Measurements from ENCODE around the gene CDCA7.

The CDCA7 gene

DNA sequence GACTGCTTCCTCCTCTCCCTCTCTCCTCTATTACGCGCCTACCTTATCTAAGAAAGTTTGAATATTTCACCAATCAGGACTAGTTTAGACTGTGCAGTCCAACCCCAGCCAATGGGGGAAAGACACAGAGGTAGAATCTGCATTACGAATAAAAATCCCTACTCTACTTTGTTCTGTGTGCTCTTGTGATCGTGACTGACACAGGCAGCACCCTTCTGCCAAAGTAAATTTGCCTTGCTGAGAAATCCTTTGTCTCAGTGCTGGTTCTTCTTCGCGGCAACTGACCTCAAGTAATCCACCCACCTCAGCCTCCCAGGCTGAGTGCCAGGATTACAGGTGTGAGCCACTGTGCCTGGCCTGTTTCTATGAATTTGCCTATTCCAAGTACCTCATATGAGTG lies 8.6 kb upstream of the CDCA7 start:
- H3K4me1 ChIP-seq (ENCODE audit: control insufficient read depth, insufficient read depth, low read length): no peaks in the 10 kb centered on the region
- no peaks in the 10 kb centered on the region for H3K36me3 ChIP-seq (ENCODE audit: control insufficient read depth, insufficient read depth, low read length)
- no peaks in the 10 kb centered on the region for H3K27me3 ChIP-seq (ENCODE audit: control insufficient read depth, insufficient read depth, low read length)
- H3K27ac ChIP-seq (ENCODE audit: low read depth, low read length): no peak overlapping the region
- H3K9ac ChIP-seq (ENCODE audit: low read length): no peak overlapping the region
- H3K4me3 ChIP-seq (ENCODE audit: low read depth, low read length): no peak overlapping the region
- H3K9me3 ChIP-seq (ENCODE audit: control insufficient read depth, insufficient read depth, low read depth, low read length): peaks cover 27% of the 10 kb centered on the region

DNA sequence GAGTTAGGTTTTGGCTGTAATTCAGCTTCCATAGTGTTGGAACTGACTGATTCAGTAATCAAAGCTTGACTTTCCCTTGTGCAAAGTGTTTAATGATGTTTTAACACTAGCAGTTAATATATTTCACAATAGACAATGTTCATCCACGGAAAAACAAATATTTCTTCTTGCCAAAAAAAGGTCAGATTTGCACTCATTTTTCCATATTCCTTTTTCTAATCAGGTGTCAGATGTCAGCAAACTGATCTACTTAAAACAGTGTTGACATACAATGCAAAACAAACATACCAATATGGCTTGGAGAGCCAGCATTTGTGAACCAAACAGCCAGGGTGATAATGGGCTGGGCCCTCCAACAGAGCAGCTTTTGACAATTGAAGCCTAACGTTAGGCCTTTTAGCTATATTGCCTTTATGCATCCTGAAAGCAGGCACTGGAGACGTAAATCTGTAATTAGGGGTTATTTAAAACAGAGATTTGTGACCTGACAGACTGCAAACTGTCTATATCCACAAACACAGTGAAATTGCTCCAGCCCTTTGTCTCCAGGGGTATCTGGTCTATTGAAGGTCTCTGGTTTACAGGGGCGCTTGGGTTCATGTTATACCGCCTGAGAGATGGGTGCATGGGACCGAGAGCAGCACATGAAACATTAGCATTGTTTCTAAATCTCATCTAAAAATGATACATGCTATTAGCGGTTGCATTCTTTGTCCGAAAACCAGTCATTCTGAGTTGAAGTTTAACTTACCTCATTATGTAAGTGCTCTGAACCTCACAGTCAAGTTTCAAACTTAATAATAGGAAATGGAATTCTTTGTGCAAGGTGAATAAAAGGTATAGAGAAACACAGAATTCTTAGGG lies 7.1 kb upstream of the CDCA7 start:
- Histone ChIP-seq H3K9me3 (ENCODE audit: control insufficient read depth, insufficient read depth, low read depth, low read length) (peaks cover 30% of the 10 kb centered on the region), H3K4me1 (ENCODE audit: control insufficient read depth, insufficient read depth, low read length) (peaks cover 2% of the 10 kb centered on the region), H3K4me3 (ENCODE audit: low read depth, low read length) (no peak overlapping the region), H3K36me3 (ENCODE audit: control insufficient read depth, insufficient read depth, low read length) (no peaks in the 10 kb centered on the region), H3K27ac (ENCODE audit: low read depth, low read length) (no peak overlapping the region), H3K27me3 (ENCODE audit: control insufficient read depth, insufficient read depth, low read length) (no peaks in the 10 kb centered on the region), H3K9ac (ENCODE audit: low read length) (no peak overlapping the region)

GRCh38 chr2:173349287-173349686 lies 5.4 kb upstream of the CDCA7 start:
- Histone ChIP-seq H3K27ac (ENCODE audit: low read depth, low read length) (no peak overlapping the region), H3K36me3 (ENCODE audit: control insufficient read depth, insufficient read depth, low read length) (no peaks in the 10 kb centered on the region)

DNA sequence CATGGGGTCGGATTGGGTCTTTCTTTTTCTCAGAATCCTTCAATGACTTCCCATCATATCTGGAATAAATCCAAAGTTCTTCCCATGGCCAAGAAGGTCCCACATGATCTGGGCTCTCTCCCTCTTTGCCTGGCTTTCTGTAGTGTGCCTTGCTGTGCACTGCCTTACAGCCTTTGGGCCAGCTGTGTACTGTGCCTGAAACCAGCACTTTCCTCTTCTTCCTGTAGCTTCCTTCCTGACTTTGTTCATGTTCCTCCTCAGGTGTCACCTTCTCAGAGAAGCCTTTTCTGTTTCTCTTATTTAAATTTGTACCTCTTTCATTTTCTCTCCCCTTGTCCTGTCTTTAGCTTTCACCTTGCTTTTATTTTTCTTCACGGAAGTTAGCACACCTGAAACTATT lies 4.3 kb upstream of the CDCA7 start:
- Histone ChIP-seq H3K27me3 (ENCODE audit: control insufficient read depth, insufficient read depth, low read length) (no peaks in the 10 kb centered on the region), H3K9me3 (ENCODE audit: control insufficient read depth, insufficient read depth, low read depth, low read length) (peaks cover 28% of the 10 kb centered on the region), H3K36me3 (ENCODE audit: control insufficient read depth, insufficient read depth, low read length) (no peaks in the 10 kb centered on the region), H3K27ac (ENCODE audit: low read depth, low read length) (no peak overlapping the region), H3K9ac (ENCODE audit: low read length) (no peak overlapping the region), H3K4me1 (ENCODE audit: control insufficient read depth, insufficient read depth, low read length) (peaks cover 17% of the 10 kb centered on the region), H3K4me3 (ENCODE audit: low read depth, low read length) (no peak overlapping the region)

More at GRCh38 chr2:173349287-173349686, 5.4 kb upstream of the CDCA7 start:
- Histone ChIP-seq H3K9me3 (ENCODE audit: control insufficient read depth, insufficient read depth, low read depth, low read length) (peaks cover 30% of the 10 kb centered on the region), H3K4me3 (ENCODE audit: low read depth, low read length) (no peak overlapping the region), H3K27me3 (ENCODE audit: control insufficient read depth, insufficient read depth, low read length) (no peaks in the 10 kb centered on the region), H3K4me1 (ENCODE audit: control insufficient read depth, insufficient read depth, low read length) (peaks cover 17% of the 10 kb centered on the region), H3K9ac (ENCODE audit: low read length) (no peak overlapping the region)

DNA sequence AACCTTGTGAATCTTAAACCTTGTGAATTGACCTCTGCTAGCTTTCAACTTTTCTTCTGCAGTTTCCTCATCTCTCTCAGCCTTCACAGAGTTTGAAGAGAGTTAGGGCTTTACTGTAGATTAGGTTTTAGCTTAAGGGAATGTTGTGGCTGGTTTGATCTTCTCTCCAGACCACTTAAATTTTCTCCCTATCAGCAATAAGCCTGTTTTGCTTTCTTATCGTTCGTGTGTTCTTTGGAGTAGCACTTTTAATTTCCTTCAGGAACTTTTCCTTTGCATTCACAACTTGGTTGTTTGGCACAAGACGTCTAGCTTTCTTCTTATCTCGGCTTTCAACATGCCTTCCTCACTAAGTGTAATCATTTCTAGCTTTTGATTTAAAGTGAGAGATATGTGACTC lies 2.8 kb upstream of the CDCA7 start:
- no peaks in the 10 kb centered on the region for H3K27me3 ChIP-seq (ENCODE audit: control insufficient read depth, insufficient read depth, low read length)
- no peak overlapping the region for H3K9ac ChIP-seq (ENCODE audit: low read length)
- H3K4me3 ChIP-seq (ENCODE audit: low read depth, low read length): no peak overlapping the region
- H3K9me3 ChIP-seq (ENCODE audit: control insufficient read depth, insufficient read depth, low read depth, low read length): peaks cover 15% of the 10 kb centered on the region
- no peak overlapping the region for H3K27ac ChIP-seq (ENCODE audit: low read depth, low read length)
- H3K36me3 ChIP-seq (ENCODE audit: control insufficient read depth, insufficient read depth, low read length): no peaks in the 10 kb centered on the region
- peaks cover 22% of the 10 kb centered on the region for H3K4me1 ChIP-seq (ENCODE audit: control insufficient read depth, insufficient read depth, low read length)

DNA sequence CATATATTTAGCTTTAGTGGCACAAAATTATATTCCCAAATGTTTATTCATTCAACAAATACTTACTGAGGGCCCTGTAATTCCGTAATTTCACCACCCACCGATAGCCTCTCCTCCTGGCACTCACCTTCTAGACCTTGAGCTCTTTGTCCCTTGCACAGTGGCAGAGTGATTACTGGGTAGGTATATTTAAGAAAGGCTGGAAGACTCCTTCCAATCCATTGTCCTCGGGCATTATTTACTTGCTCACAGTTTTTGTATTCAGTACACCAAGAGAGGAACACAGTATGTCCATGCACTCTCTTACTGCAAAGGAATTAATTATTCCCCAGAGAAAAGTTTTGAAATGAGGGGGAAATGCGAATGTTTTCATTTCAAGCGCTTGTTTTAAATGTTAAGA lies 1.1 kb upstream of the CDCA7 start:
- H3K36me3 ChIP-seq (ENCODE audit: control insufficient read depth, insufficient read depth, low read length): peaks cover 8% of the 10 kb centered on the region
- H3K4me3 ChIP-seq (ENCODE audit: low read depth, low read length): peak overlapping the region; percentile 77
- peak overlapping the region; percentile 98; the same call in 1 of the 2 replicates for H3K27ac ChIP-seq (ENCODE audit: low read depth, low read length)
- H3K9ac ChIP-seq (ENCODE audit: low read length): peak overlapping the region; percentile 99
- H3K9me3 ChIP-seq (ENCODE audit: control insufficient read depth, insufficient read depth, low read depth, low read length): 0 out of 2 replicates have a peak, but pooled peaks cover 8% of the 10 kb centered on the region
- H3K27me3 ChIP-seq (ENCODE audit: control insufficient read depth, insufficient read depth, low read length): no peaks in the 10 kb centered on the region
- H3K4me1 ChIP-seq (ENCODE audit: control insufficient read depth, insufficient read depth, low read length): peaks cover 28% of the 10 kb centered on the region

GRCh38 chr2:173354073-173354581 lies 545 bp upstream of the CDCA7 start:
- no peaks in the 10 kb centered on the region for H3K27me3 ChIP-seq (ENCODE audit: control insufficient read depth, insufficient read depth, low read length)
- H3K9ac ChIP-seq (ENCODE audit: low read length): peak overlapping the region; percentile 99
- peaks cover 28% of the 10 kb centered on the region for H3K4me1 ChIP-seq (ENCODE audit: control insufficient read depth, insufficient read depth, low read length)
- H3K4me3 ChIP-seq (ENCODE audit: low read depth, low read length): peak overlapping the region; percentile 77
- 0 out of 2 replicates have a peak, but pooled peaks cover 8% of the 10 kb centered on the region for H3K9me3 ChIP-seq (ENCODE audit: control insufficient read depth, insufficient read depth, low read depth, low read length)
- H3K27ac ChIP-seq (ENCODE audit: low read depth, low read length): peak overlapping the region; percentile 98
- peaks cover 13% of the 10 kb centered on the region for H3K36me3 ChIP-seq (ENCODE audit: control insufficient read depth, insufficient read depth, low read length)

- Histone ChIP-seq H3K27ac (ENCODE audit: low read depth, low read length) (peak overlapping the region; percentile 98), H3K4me1 (ENCODE audit: control insufficient read depth, insufficient read depth, low read length) (peaks cover 31% of the 10 kb centered on the region), H3K36me3 (ENCODE audit: control insufficient read depth, insufficient read depth, low read length) (peaks cover 25% of the 10 kb centered on the region), H3K9ac (ENCODE audit: low read length) (peak overlapping the region; percentile 99), H3K9me3 (ENCODE audit: control insufficient read depth, insufficient read depth, low read depth, low read length) (0 out of 2 replicates have a peak, but pooled peaks cover 5% of the 10 kb centered on the region), H3K4me3 (ENCODE audit: low read depth, low read length) (peak overlapping the region; percentile 77), H3K27me3 (ENCODE audit: control insufficient read depth, insufficient read depth, low read length) (no peaks in the 10 kb centered on the region)
Measured at GRCh38 chr2:173355132-173355865, 627 bp downstream of the CDCA7 start.

- H3K9ac ChIP-seq (ENCODE audit: low read length): peak overlapping the region; percentile 99
- H3K36me3 ChIP-seq (ENCODE audit: control insufficient read depth, insufficient read depth, low read length): peaks cover 32% of the 10 kb centered on the region
- H3K27me3 ChIP-seq (ENCODE audit: control insufficient read depth, insufficient read depth, low read length): no peaks in the 10 kb centered on the region
- peak overlapping the region; percentile 77 for H3K4me3 ChIP-seq (ENCODE audit: low read depth, low read length)
- no peak overlapping the region for H3K27ac ChIP-seq (ENCODE audit: low read depth, low read length)
- peaks cover 31% of the 10 kb centered on the region for H3K4me1 ChIP-seq (ENCODE audit: control insufficient read depth, insufficient read depth, low read length)
- H3K9me3 ChIP-seq (ENCODE audit: control insufficient read depth, insufficient read depth, low read depth, low read length): 0 out of 2 replicates have a peak, but pooled peaks cover 3% of the 10 kb centered on the region
Measured at GRCh38 chr2:173355866-173356508, 1.3 kb downstream of the CDCA7 start.

DNA sequence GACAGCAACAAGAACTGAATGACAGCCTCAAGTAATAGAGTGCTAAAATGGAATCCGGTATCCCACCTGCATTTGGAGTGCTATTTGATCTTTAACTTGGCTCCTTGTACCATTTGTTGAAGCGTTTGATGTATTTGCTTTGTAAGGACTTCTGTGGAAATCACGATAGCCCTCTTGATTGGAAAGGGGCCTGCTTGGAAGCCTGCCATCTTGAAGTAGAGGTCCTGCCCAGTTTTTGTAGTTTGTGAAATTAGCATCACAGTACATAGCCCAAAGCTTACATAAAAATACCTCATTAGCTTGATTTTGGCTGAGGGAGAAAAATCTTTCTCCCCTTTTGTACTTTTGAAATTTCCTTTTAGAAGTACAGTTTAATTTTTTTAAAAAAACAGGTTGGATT lies 2.7 kb downstream of the CDCA7 start:
- H3K4me3 ChIP-seq (ENCODE audit: low read depth, low read length): peak overlapping the region; percentile 77; the same call in 1 of the 2 replicates
- H3K36me3 ChIP-seq (ENCODE audit: control insufficient read depth, insufficient read depth, low read length): peaks cover 44% of the 10 kb centered on the region
- H3K27ac ChIP-seq (ENCODE audit: low read depth, low read length): no peak overlapping the region
- H3K9me3 ChIP-seq (ENCODE audit: control insufficient read depth, insufficient read depth, low read depth, low read length): no peaks in the 10 kb centered on the region
- no peaks in the 10 kb centered on the region for H3K27me3 ChIP-seq (ENCODE audit: control insufficient read depth, insufficient read depth, low read length)
- H3K9ac ChIP-seq (ENCODE audit: low read length): no peak overlapping the region
- peaks cover 31% of the 10 kb centered on the region for H3K4me1 ChIP-seq (ENCODE audit: control insufficient read depth, insufficient read depth, low read length)
